GM12872 (cell line): ENCODE measurements around the gene ETFB.
A peak's percentile ranks its signal among the peaks of the same experiment; 100 is the strongest.

Experiments used
- CTCF ChIP-seq: IDR thresholded peaks from 3 replicates; pipeline ENCODE4 v1.5.1; 2011; ENCODE audit warnings: low read depth, mild to moderate bottlenecking, low read length, moderate library complexity; ENCODE audit not compliant: insufficient read depth

The ETFB gene

GRCh38 chr19:51352783-51353360, 13.3 kb downstream of the ETFB start:
- no peak for TF ChIP-seq CTCF

GRCh38 chr19:51351266-51351990, 14.8 kb downstream of the ETFB start:
- no peak for TF ChIP-seq CTCF

- no peak for TF ChIP-seq CTCF
These were observed 18.8 kb downstream of the ETFB start for GRCh38 chr19:51347209-51347928.

- 0 out of 3 replicates have a peak, but pooled peaks have one; percentile 12 for TF ChIP-seq CTCF
These were observed 19.4 kb downstream of the ETFB start for GRCh38 chr19:51346742-51347141.

GRCh38 chr19:51345076-51345620, 21.0 kb downstream of the ETFB start:
- TF ChIP-seq CTCF, result no peak

- no peak for TF ChIP-seq CTCF
These were observed 23.3 kb downstream of the ETFB start for GRCh38 chr19:51342631-51343569.
